Hepatocyte (in vitro differentiated cells): ENCODE measurements around the gene LRRC36.

ENCODE experiments used
- CTCF ChIP-seq: fragments of 200-600 bp; sonication (generic); IDR thresholded peaks from 2 replicates; pipeline ENCODE4 v1.5.1; 2016; ENCODE audit warnings: antibody characterized with exemption, mild to moderate bottlenecking; ENCODE audit not compliant: poor library complexity
- EZH2phosphoT487 ChIP-seq: fragments of 200-600 bp; sonication (generic); IDR thresholded peaks from one replicate; pipeline ENCODE4 v1.6.1; 2018; ENCODE audit warnings: antibody characterized with exemption, mild to moderate bottlenecking, low read depth, moderate library complexity; ENCODE audit not compliant: unreplicated experiment, severe bottlenecking

- peak; percentile 1 for TF ChIP-seq CTCF
- no peak for TF ChIP-seq EZH2phosphoT487
Measured at GRCh38 chr16:67430977-67431774, 104.6 kb downstream of the LRRC36 start, which contains the start of gene HSD11B2.
